ENCODE data around the gene NSF.
"Not testable (repeated sequence)": the region's sequence is repeated elsewhere in the genome, so short reads cannot be mapped to it uniquely, and the experiment has no call there.

The NSF gene

GRCh38 chr17:46788300-46788699, 197.8 kb downstream of the NSF start:
- TF ChIP-seq ZFX (IDR thresholded peaks at IDR 0.05; ENCODE audit: borderline replicate concordance) (no peak), CTCF (IDR thresholded peaks at IDR 0.05) (no peak)
- H3K27ac ChIP-seq = no peak overlapping the region

- TF ChIP-seq CTCF (IDR thresholded peaks at IDR 0.05) (no peak), ZFX (IDR thresholded peaks at IDR 0.05; ENCODE audit: borderline replicate concordance) (no peak)
- H3K27ac ChIP-seq = no peak overlapping the region
Observed at GRCh38 chr17:46788796-46789195, 198.3 kb downstream of the NSF start.

- TF ChIP-seq ZFX (IDR thresholded peaks at IDR 0.05; ENCODE audit: borderline replicate concordance) = no peak
- TF ChIP-seq CTCF (IDR thresholded peaks at IDR 0.05) = no peak
- H3K27ac ChIP-seq = no peak overlapping the region
Observed at GRCh38 chr17:46789610-46790009, 199.1 kb downstream of the NSF start.

GRCh38 chr17:46790216-46790615, 199.7 kb downstream of the NSF start:
- TF ChIP-seq ZFX (IDR thresholded peaks at IDR 0.05; ENCODE audit: borderline replicate concordance) (no peak), CTCF (IDR thresholded peaks at IDR 0.05) (no peak)

GRCh38 chr17:46791531-46791930, 201.1 kb downstream of the NSF start:
- no peak overlapping the region for H3K27ac ChIP-seq
- no peak for TF ChIP-seq CTCF (IDR thresholded peaks at IDR 0.05)
- no peak for TF ChIP-seq ZFX (IDR thresholded peaks at IDR 0.05; ENCODE audit: borderline replicate concordance)

More at GRCh38 chr17:46790216-46790615, 199.7 kb downstream of the NSF start:
- no peak overlapping the region for H3K27ac ChIP-seq

GRCh38 chr17:46792071-46792470, 201.6 kb downstream of the NSF start:
- no peak for TF ChIP-seq CTCF (IDR thresholded peaks at IDR 0.05)
- no peak for TF ChIP-seq ZFX (IDR thresholded peaks at IDR 0.05; ENCODE audit: borderline replicate concordance)
- no peak overlapping the region for H3K27ac ChIP-seq

GRCh38 chr17:46793023-46793422, 202.6 kb downstream of the NSF start:
- not testable (repeated sequence) for H3K27ac ChIP-seq

GRCh38 chr17:46793541-46793940, 203.1 kb downstream of the NSF start:
- no peak overlapping the region for H3K27ac ChIP-seq
- TF ChIP-seq ZFX (IDR thresholded peaks at IDR 0.05; ENCODE audit: borderline replicate concordance) (no peak), CTCF (IDR thresholded peaks at IDR 0.05) (no peak)
